Measurements from ENCODE around the gene SULT1A2. TPM values are rescaled to one million over a fixed set of nuclear protein-coding genes. Genes with fewer than 3 reads are reported as not detected.
A peak's percentile ranks its signal among the peaks of the same experiment; 100 is the strongest.
"Not testable (repeated sequence)": the region's sequence is repeated elsewhere in the genome, so short reads cannot be mapped to it uniquely, and the experiment has no call there.

The SULT1A2 gene
- total RNA-seq, 1 donor from 2014 or later: 13.0 TPM

DNA sequence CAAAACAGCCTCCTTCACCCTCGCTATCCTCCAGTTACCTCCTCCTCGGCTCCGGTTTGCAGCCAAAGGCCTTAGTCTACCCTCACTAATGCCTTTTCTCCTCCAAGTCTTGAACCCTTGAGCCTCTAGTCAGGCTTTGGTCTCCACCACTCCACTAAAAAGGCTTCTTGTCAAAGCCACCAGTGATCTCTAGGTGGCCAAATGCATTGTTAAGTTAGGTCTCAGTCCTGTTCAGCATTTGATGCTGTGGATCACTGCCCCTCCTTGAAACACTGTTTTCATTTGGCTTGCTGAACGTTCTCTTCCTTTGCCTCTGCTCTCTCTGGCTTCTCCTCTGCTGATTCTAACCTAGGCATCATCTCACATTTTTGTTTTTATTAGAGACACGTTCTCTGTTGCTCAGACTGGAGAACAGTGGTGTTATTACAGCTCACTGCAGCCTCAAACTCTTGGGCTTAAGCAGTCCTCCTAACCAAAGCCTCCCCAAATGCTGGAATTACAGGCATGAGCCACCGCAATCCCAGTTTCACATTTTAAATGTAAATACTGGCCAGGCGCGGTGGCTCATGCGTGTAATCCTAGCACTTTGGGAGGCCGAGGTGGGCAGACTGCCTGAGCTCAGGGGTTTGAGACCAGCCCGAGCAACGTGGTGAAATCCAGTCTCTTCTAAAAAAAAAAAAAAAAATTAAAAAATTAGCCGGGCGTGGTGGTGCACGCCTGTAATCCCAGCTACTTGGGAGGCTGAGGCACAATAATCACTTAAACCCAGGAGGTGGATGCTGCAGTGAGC lies 42.0 kb downstream of the SULT1A2 start:
- Histone ChIP-seq H3K4me1 (peaks cover 11% of the 10 kb centered on the region), H3K4me3 (peak overlapping the region; percentile 75), H3K9me3 (no peaks in the 10 kb centered on the region), H3K27me3 (no peaks in the 10 kb centered on the region), H3K27ac (peak overlapping the region; percentile 95), H3K36me3 (peaks cover 30% of the 10 kb centered on the region)
- DNase-seq (no peak), ATAC-seq (no peak)
- intact Hi-C loops (cut with DNase I): no loop called here
- TF ChIP-seq, protein P1, sequence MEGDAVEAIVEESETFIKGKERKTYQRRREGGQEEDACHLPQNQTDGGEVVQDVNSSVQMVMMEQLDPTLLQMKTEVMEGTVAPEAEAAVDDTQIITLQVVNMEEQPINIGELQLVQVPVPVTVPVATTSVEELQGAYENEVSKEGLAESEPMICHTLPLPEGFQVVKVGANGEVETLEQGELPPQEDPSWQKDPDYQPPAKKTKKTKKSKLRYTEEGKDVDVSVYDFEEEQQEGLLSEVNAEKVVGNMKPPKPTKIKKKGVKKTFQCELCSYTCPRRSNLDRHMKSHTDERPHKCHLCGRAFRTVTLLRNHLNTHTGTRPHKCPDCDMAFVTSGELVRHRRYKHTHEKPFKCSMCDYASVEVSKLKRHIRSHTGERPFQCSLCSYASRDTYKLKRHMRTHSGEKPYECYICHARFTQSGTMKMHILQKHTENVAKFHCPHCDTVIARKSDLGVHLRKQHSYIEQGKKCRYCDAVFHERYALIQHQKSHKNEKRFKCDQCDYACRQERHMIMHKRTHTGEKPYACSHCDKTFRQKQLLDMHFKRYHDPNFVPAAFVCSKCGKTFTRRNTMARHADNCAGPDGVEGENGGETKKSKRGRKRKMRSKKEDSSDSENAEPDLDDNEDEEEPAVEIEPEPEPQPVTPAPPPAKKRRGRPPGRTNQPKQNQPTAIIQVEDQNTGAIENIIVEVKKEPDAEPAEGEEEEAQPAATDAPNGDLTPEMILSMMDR (IDR thresholded peaks at IDR 0.05): no peak

DNA sequence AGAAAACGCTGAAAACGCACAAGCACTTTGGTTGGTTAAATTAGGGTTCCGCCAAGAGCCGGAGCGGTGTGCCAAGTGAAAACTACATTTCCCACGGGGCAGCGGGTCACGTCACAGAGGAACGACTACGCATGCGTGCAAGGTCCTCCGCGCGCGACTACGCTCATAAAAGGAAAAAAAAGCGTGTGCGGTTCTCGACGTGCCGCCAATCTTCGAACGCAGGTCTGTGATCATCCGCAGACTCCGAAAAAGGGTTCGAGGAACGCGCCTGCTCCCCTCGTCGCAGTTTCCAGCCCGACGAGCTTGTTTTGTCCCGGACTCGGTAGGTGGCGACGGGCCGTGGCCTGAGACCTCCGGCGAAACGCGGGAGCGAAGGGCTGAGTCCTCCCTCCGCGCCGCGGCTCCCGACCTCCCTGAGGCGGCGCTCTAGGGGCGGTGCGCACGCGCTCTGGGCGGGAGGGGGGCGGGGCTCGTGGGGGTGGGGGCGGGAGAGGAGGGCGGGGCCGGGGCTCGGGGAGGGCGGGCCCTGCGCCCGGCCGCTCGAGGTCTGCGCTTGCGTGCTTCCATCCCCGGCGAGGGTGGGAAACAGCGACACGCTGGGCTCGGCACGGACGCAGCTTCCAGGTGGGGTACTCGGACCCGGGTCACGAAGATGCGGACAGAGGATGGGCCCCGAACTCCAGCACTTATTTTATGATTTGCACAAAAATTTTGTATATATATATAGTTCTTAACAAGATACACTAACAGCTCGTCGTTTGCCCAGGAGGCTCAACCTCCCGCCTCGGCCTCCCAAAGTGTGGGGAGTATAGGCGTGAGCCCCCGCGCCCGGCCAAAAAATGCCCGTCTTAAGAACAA lies 42.8 kb downstream of the SULT1A2 start, which contains the start of gene SGF29:
Gene SGF29 (plus strand): TSS at position 145 of the 858 bp plus-strand sequence. CDS start 27,150 bp downstream, outside the sequence.
- TF ChIP-seq, protein P1 (IDR thresholded peaks at IDR 0.05): peak; percentile 45
- peaks cover 25% of the 10 kb centered on the region for H3K36me3 ChIP-seq
- no peaks in the 10 kb centered on the region for H3K9me3 ChIP-seq
- intact Hi-C loops (cut with DNase I): no loop called here
- peak within 1 kb of the TSS; percentile 75 for H3K4me3 ChIP-seq
- H3K4me1 ChIP-seq: peaks cover 11% of the 10 kb centered on the region
- peak within 1 kb of the TSS; percentile 95 for H3K27ac ChIP-seq
- peak; percentile 95 for DNase-seq
- ATAC-seq: peak; percentile 97
- no peaks in the 10 kb centered on the region for H3K27me3 ChIP-seq

DNA sequence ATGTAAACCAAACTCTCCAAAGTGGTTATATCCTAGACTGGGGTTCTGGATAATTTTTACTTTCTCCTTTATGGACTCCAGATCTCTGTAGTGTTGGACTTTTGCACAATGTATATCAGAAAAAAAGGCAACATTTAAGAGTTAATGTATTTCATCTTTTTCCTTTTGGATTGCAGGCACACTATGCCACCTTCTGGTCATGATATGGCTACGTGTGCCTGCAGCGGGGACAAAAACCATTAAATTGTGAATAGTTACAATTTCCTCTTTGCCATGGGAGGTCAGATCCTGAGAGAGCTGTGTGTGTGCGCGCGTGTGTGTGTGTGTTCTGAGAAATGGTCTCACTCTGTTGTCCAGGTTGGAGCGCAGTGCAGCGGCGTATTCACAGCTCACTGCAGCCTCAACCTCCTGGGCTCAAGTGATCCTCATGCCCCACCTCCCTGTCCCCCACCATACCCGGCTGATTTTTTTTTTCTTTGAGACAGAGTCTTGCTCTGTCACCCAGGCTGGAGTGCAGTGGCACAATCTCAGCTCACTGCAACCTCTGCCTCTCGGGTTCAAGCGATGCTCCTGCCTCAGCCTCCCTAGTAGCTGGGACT lies 47.5 kb downstream of the SULT1A2 start:
- Histone ChIP-seq H3K4me1 (peaks cover 4% of the 10 kb centered on the region), H3K27ac (no peak overlapping the region), H3K4me3 (no peak overlapping the region), H3K9me3 (no peaks in the 10 kb centered on the region), H3K36me3 (no peaks in the 10 kb centered on the region), H3K27me3 (no peaks in the 10 kb centered on the region)
- DNase-seq (no peak), ATAC-seq (peak; percentile 38)
- intact Hi-C loops (cut with DNase I): loop anchor here (10.0 kb wide), 1 partner anchor 55 kb away; the partner anchor contains the start of genes APOBR and CLN3
- TF ChIP-seq, protein P1 (IDR thresholded peaks at IDR 0.05): peak; percentile 58

GRCh38 chr16:28548306-28548802 lies 48.5 kb downstream of the SULT1A2 start:
- Histone ChIP-seq H3K4me3 (no peak overlapping the region), H3K4me1 (peaks cover 2% of the 10 kb centered on the region), H3K27ac (no peak overlapping the region), H3K27me3 (no peaks in the 10 kb centered on the region), H3K9me3 (no peaks in the 10 kb centered on the region), H3K36me3 (no peaks in the 10 kb centered on the region)
- intact Hi-C loops (cut with DNase I): loop anchor here (10.0 kb wide), 1 partner anchor 54 kb away; the partner anchor contains the start of genes APOBR and CLN3
- TF ChIP-seq, protein P1 (IDR thresholded peaks at IDR 0.05): no peak
- no peak for DNase-seq
- no peak for ATAC-seq

DNA sequence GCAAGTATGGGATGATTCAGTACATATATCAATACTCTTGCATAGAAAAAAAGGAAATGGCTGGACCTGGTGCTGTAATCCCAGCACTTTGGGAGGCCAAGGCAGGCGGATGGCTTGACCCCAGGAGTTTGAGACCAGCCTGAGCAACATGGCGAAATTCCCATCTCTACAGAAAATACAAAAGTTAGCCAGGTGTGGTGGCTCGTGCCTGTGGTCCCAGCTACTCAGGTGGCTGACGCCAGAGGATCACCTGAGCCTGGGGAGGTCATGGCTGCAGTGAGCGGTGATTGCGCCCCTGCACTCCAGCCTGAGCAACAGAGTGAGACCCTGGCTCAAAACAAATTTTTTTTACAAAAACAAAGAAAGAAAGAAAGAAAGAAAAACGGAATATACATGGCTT lies 50.2 kb downstream of the SULT1A2 start:
- TF ChIP-seq, protein P1 (IDR thresholded peaks at IDR 0.05): no peak
- H3K4me3 ChIP-seq: no peak overlapping the region
- no peak for ATAC-seq
- no peaks in the 10 kb centered on the region for H3K36me3 ChIP-seq
- intact Hi-C loops (cut with DNase I): loop anchor here (10.0 kb wide), 1 partner anchor 52 kb away; the partner anchor contains the start of genes APOBR and CLN3
- H3K9me3 ChIP-seq: no peaks in the 10 kb centered on the region
- H3K4me1 ChIP-seq: no peaks in the 10 kb centered on the region
- no peak overlapping the region for H3K27ac ChIP-seq
- no peak for DNase-seq
- H3K27me3 ChIP-seq: no peaks in the 10 kb centered on the region

GRCh38 chr16:28545964-28546363 lies 50.9 kb downstream of the SULT1A2 start:
- not testable (repeated sequence) for H3K27ac ChIP-seq, DNase-seq, H3K4me1 ChIP-seq, H3K9me3 ChIP-seq, H3K4me3 ChIP-seq, H3K27me3 ChIP-seq, H3K36me3 ChIP-seq, ATAC-seq
- intact Hi-C loops (cut with DNase I): loop anchor here (10.0 kb wide), 1 partner anchor 51 kb away; the partner anchor contains the start of genes APOBR and CLN3
